GM12872 (cell line): ENCODE measurements around the gene RSF1.

Source experiments
- CTCF ChIP-seq: IDR thresholded peaks from 3 replicates; pipeline ENCODE4 v1.5.1; 2011; ENCODE audit warnings: low read depth, mild to moderate bottlenecking, low read length, moderate library complexity; ENCODE audit not compliant: insufficient read depth

The RSF1 gene

GRCh38 chr11:77698896-77699295, 121.6 kb downstream of the RSF1 start:
- TF ChIP-seq CTCF = no peak

- no peak for TF ChIP-seq CTCF
Observed at GRCh38 chr11:77697865-77698264, 122.7 kb downstream of the RSF1 start.

DNA sequence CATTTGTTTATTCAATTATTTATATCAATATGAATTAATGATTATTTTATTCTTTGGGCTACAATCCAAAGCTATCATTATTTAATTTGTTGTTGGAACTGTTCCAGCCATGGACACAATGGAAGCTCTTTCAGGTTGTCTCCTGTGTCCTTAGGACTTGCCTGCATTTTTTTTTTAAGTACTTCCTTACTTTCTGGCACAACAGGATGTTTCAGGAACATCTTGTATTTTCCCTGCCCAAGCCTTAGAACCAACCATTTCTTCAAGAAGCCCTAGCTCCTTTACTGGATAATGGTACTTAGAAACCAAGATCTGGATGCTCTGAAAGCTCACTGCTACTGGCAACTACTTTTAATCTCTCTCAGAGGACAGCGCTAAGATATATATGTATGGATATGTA, 125.1 kb downstream of the RSF1 start:
- no peak for TF ChIP-seq CTCF

DNA sequence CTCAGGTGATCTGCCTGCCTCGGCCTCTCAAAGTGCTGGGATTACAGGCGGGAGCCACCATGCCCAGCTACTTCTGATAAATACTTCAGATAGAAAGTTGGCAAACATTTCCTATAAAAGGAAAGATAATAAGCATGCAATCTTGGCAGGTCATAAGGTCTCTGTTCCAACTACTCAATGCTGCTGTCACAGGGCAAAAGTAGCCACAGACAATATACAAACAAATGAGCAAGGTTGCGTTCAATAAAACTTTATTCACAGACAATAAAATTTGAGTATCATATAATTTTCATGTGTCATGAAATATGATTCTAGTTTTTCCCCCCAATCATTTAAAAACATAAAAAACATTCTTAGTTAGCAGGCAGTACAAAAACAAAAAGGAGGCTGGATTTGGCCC, 129.9 kb downstream of the RSF1 start:
- TF ChIP-seq CTCF = no peak

DNA sequence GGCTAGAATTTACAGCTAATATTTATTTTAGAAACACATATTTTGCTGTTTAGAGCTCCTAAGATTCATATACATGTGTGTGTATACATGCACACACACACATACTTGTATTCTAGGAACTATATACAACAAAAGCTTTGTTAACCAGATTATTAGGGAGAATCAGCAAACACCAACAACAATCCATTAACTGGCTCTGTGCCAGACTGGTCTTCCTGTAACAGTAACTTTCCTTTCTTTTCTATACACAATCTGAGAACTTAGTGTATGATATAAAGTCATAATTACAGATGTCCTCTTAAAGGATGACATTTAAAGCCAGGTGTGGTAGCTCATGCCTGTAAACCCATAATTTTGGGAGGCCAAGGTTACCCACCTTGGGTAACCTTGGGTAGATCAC, 133.4 kb downstream of the RSF1 start:
- TF ChIP-seq CTCF = no peak

- TF ChIP-seq CTCF = no peak
Observed at GRCh38 chr11:77677138-77677537, 143.4 kb downstream of the RSF1 start.

GRCh38 chr11:77672264-77672663, 148.3 kb downstream of the RSF1 start:
- TF ChIP-seq CTCF = no peak
